ENCODE results near the gene ATP8A2. TPM values are rescaled to one million over a fixed set of nuclear protein-coding genes. Genes with fewer than 3 reads are reported as not detected.
A peak's percentile ranks its signal among the peaks of the same experiment; 100 is the strongest.

ATP8A2 gene
- total RNA-seq, 2 experiments from 2014 or later, result 0.22 to 0.24 TPM

- intact Hi-C loops (cut with micrococcal nuclease), result no loop called here
- Mint-ChIP-seq H3K27me3 (ENCODE audit: low read depth) (peaks cover 26% of the 10 kb centered on the region), H3K4me3 (no peak overlapping the region), H3K9me3 (peaks cover 3% of the 10 kb centered on the region), H3K27ac (no peak overlapping the region), H3K4me1 (ENCODE audit: low read depth) (no peaks in the 10 kb centered on the region), H3K36me3 (ENCODE audit: low read depth) (no peaks in the 10 kb centered on the region)
- DNase-seq, result no peak
- CTCF ChIA-PET, result interaction anchor here (1.3 kb wide), 1 partner anchor 9 kb away, joined by 4 read pairs; no protein-coding TSS in a partner anchor
Measured at GRCh38 chr13:25365720-25366235, 6.0 kb upstream of the ATP8A2 start.

GRCh38 chr13:25371158-25371874 lies 458 bp upstream of the ATP8A2 start:
- CTCF ChIA-PET, result interaction anchor here (0.6 to 1.0 kb wide), 2 partner anchors 154 to 367 kb away, joined by 4 read pairs; no protein-coding TSS in a partner anchor
- no peak for DNase-seq
- Mint-ChIP-seq H3K36me3 (ENCODE audit: low read depth) (no peaks in the 10 kb centered on the region), H3K4me1 (ENCODE audit: low read depth) (peaks cover 4% of the 10 kb centered on the region), H3K27me3 (ENCODE audit: low read depth) (peaks cover 60% of the 10 kb centered on the region), H3K4me3 (peak overlapping the region; percentile 56), H3K9me3 (no peaks in the 10 kb centered on the region), H3K27ac (no peak overlapping the region)
- intact Hi-C loops (cut with micrococcal nuclease), result no loop called here

- Mint-ChIP-seq H3K36me3 (ENCODE audit: low read depth) (no peaks in the 10 kb centered on the region), H3K4me3 (peak overlapping the region; percentile 45), H3K27ac (no peak overlapping the region), H3K9me3 (no peaks in the 10 kb centered on the region), H3K27me3 (ENCODE audit: low read depth) (peaks cover 60% of the 10 kb centered on the region), H3K4me1 (ENCODE audit: low read depth) (peaks cover 4% of the 10 kb centered on the region)
- CTCF ChIA-PET, result no interaction called here
- DNase-seq, result no peak
- intact Hi-C loops (cut with micrococcal nuclease), result no loop called here
Measured at GRCh38 chr13:25372284-25373081, 709 bp downstream of the ATP8A2 start.

GRCh38 chr13:25375727-25376358 lies 4.1 kb downstream of the ATP8A2 start:
- H3K27ac Mint-ChIP-seq, result no peak overlapping the region
- intact Hi-C loops (cut with micrococcal nuclease), result loop anchor here (1.0 to 5.0 kb wide), 5 partner anchors 109 to 379 kb away; no protein-coding TSS in a partner anchor
- peak; percentile 40 for DNase-seq
- H3K9me3 Mint-ChIP-seq, result no peaks in the 10 kb centered on the region
- peaks cover 4% of the 10 kb centered on the region for H3K4me1 Mint-ChIP-seq (ENCODE audit: low read depth)
- H3K27me3 Mint-ChIP-seq (ENCODE audit: low read depth), result peaks cover 46% of the 10 kb centered on the region
- no peak overlapping the region for H3K4me3 Mint-ChIP-seq
- H3K36me3 Mint-ChIP-seq (ENCODE audit: low read depth), result no peaks in the 10 kb centered on the region
- CTCF ChIA-PET, result interaction anchor here (0.6 to 3.7 kb wide), 18 partner anchors 9 to 380 kb away, joined by 3 to 15 read pairs (median 4); no protein-coding TSS in a partner anchor

GRCh38 chr13:25377244-25377962 lies 5.6 kb downstream of the ATP8A2 start:
- intact Hi-C loops (cut with micrococcal nuclease), result loop anchor here (5.0 kb wide), 1 partner anchor 380 kb away; no protein-coding TSS in a partner anchor
- no peak overlapping the region for H3K27ac Mint-ChIP-seq
- H3K4me3 Mint-ChIP-seq, result no peak overlapping the region
- CTCF ChIA-PET, result interaction anchor here (3.7 kb wide), 1 partner anchor 144 kb away, joined by 15 read pairs; no protein-coding TSS in a partner anchor
- H3K27me3 Mint-ChIP-seq (ENCODE audit: low read depth), result peaks cover 45% of the 10 kb centered on the region
- no peaks in the 10 kb centered on the region for H3K36me3 Mint-ChIP-seq (ENCODE audit: low read depth)
- no peaks in the 10 kb centered on the region for H3K4me1 Mint-ChIP-seq (ENCODE audit: low read depth)
- no peaks in the 10 kb centered on the region for H3K9me3 Mint-ChIP-seq
- no peak for DNase-seq

GRCh38 chr13:25378528-25378927 lies 6.8 kb downstream of the ATP8A2 start:
- intact Hi-C loops (cut with micrococcal nuclease), result loop anchor here (5.0 kb wide), 1 partner anchor 381 kb away; no protein-coding TSS in a partner anchor
- no peak for DNase-seq
- H3K36me3 Mint-ChIP-seq (ENCODE audit: low read depth), result no peaks in the 10 kb centered on the region
- CTCF ChIA-PET, result interaction anchor here (0.7 to 1.2 kb wide), 2 partner anchors 38 to 145 kb away, joined by 4 to 5 read pairs; no protein-coding TSS in a partner anchor
- no peaks in the 10 kb centered on the region for H3K4me1 Mint-ChIP-seq (ENCODE audit: low read depth)
- peaks cover 35% of the 10 kb centered on the region for H3K27me3 Mint-ChIP-seq (ENCODE audit: low read depth)
- H3K4me3 Mint-ChIP-seq, result no peak overlapping the region
- no peaks in the 10 kb centered on the region for H3K9me3 Mint-ChIP-seq
- H3K27ac Mint-ChIP-seq, result no peak overlapping the region

- no peak for DNase-seq
- no peaks in the 10 kb centered on the region for H3K36me3 Mint-ChIP-seq (ENCODE audit: low read depth)
- no peak overlapping the region for H3K27ac Mint-ChIP-seq
- intact Hi-C loops (cut with micrococcal nuclease), result loop anchor here (5.0 kb wide), 1 partner anchor 382 kb away; no protein-coding TSS in a partner anchor
- no peak overlapping the region for H3K4me3 Mint-ChIP-seq
- H3K4me1 Mint-ChIP-seq (ENCODE audit: low read depth), result no peaks in the 10 kb centered on the region
- peaks cover 33% of the 10 kb centered on the region for H3K27me3 Mint-ChIP-seq (ENCODE audit: low read depth)
- CTCF ChIA-PET, result interaction anchor here (0.6 to 1.2 kb wide), 2 partner anchors 12 to 145 kb away, joined by 4 to 5 read pairs; no protein-coding TSS in a partner anchor
- H3K9me3 Mint-ChIP-seq, result no peaks in the 10 kb centered on the region
Measured at GRCh38 chr13:25379011-25379410, 7.2 kb downstream of the ATP8A2 start.

GRCh38 chr13:25380082-25380481 lies 8.3 kb downstream of the ATP8A2 start:
- CTCF ChIA-PET, result interaction anchor here (1.2 kb wide), 1 partner anchor 40 kb away, joined by 3 read pairs; no protein-coding TSS in a partner anchor

GRCh38 chr13:25380741-25381324 lies 9.1 kb downstream of the ATP8A2 start:
- CTCF ChIA-PET, result no interaction called here
- Mint-ChIP-seq H3K4me3 (no peak overlapping the region), H3K27me3 (ENCODE audit: low read depth) (peaks cover 26% of the 10 kb centered on the region), H3K36me3 (ENCODE audit: low read depth) (no peaks in the 10 kb centered on the region), H3K27ac (no peak overlapping the region), H3K4me1 (ENCODE audit: low read depth) (no peaks in the 10 kb centered on the region), H3K9me3 (no peaks in the 10 kb centered on the region)
- no peak for DNase-seq
- intact Hi-C loops (cut with micrococcal nuclease), result no loop called here

More at GRCh38 chr13:25380082-25380481, 8.3 kb downstream of the ATP8A2 start:
- no peaks in the 10 kb centered on the region for H3K4me1 Mint-ChIP-seq (ENCODE audit: low read depth)
- H3K9me3 Mint-ChIP-seq, result no peaks in the 10 kb centered on the region
- DNase-seq, result no peak
- H3K4me3 Mint-ChIP-seq, result no peak overlapping the region
- H3K36me3 Mint-ChIP-seq (ENCODE audit: low read depth), result no peaks in the 10 kb centered on the region
- peaks cover 31% of the 10 kb centered on the region for H3K27me3 Mint-ChIP-seq (ENCODE audit: low read depth)
- intact Hi-C loops (cut with micrococcal nuclease), result no loop called here
- H3K27ac Mint-ChIP-seq, result no peak overlapping the region

- intact Hi-C loops (cut with micrococcal nuclease), result no loop called here
- no peaks in the 10 kb centered on the region for H3K4me1 Mint-ChIP-seq (ENCODE audit: low read depth)
- DNase-seq, result no peak
- CTCF ChIA-PET, result interaction anchor here (1.3 kb wide), 1 partner anchor 9 kb away, joined by 8 read pairs; no protein-coding TSS in a partner anchor
- H3K27me3 Mint-ChIP-seq (ENCODE audit: low read depth), result peaks cover 39% of the 10 kb centered on the region
- no peak overlapping the region for H3K27ac Mint-ChIP-seq
- no peak overlapping the region for H3K4me3 Mint-ChIP-seq
- H3K9me3 Mint-ChIP-seq, result no peaks in the 10 kb centered on the region
- no peaks in the 10 kb centered on the region for H3K36me3 Mint-ChIP-seq (ENCODE audit: low read depth)
Measured at GRCh38 chr13:25384758-25385410, 13.1 kb downstream of the ATP8A2 start.

Data from activated naive CD4-positive, alpha-beta T cell treated with anti-CD3 and anti-CD28 coated beads for 36 hours (primary cell).